ENCODE measurements around the gene VWA8.
"Not testable (repeated sequence)": the region's sequence is repeated elsewhere in the genome, so short reads cannot be mapped to it uniquely, and the experiment has no call there.

VWA8 gene

DNA sequence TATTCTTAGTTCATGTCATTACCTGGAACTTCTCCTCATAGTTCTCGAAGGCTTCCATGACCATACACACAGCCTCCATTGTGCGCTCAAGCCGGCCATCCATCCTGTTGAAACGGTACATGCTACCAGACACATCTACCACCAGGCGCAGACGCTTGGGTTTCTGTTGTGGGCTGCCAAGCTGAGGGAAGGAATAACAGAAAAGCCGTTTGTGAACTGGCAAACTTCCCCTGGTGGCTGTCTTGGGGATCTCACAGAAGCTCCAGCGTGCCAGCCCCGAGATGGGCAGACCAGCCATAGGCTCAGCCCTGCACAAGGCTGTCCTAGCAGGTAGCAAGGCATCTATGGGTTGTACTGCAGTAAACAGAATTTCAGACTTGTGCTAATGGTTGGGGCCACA is 373.4 kb downstream of the VWA8 start:
- DNase-seq (ENCODE audit: low spot score): no peak

DNA sequence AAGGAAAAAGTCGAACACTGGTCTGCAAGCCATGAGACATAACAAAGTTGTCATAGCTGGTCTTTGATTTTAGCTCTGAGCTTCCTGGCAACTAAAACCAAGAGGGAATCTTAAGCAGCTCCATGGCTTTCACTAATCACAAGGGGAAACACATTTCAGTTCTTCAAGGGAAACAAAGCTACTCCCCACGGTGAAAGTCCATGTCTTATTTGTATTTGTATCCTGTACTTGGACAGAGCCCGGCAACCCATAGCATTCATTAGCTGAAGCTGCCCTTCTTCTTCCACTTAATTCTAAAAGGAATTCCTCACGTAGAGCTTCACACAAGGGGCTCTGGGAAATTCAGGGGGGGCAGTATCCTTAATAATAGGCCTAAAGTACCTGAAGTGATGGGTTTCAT is 374.7 kb downstream of the VWA8 start:
- no peak for DNase-seq (ENCODE audit: low spot score)

DNA sequence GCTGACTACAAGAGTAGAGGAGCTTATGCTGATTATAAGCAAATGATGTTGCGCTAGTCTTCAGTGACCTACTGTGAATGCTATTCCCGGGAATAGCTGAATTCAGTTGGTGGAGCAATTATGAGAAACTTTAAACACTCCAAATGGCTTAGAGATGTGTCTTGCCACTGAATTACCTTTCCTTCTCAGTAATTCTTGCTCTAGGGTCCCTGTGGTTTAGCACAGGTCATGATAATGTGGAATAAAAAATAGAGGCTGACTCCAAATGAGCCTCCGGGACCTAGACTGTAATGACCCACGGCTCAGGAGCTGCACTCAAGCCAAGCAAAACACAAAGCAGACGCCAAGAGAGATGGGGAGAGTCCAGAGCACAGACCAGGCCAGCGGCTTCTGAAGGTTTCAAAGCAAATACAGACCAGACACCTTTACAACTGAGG is 378.9 kb downstream of the VWA8 start:
- no peak for DNase-seq (ENCODE audit: low spot score)

DNA sequence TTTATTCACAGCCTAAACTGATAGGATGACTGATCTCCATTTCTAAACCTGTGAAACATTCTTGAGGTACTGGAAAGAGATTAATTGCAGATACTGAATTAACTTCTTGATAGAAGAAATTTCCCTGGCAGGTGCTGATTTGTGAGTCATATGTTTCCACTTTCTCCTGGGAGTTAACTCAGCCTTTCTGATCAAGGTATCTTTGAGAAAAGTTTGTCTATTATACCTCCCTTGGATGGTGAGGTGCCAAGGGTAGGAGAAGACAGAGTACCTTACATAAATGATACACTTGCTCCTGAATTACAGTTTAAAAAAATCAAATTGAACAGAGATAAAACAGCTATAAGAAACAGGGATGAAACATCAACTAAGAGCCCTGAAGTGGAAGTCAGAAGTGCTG is 380.6 kb downstream of the VWA8 start:
- DNase-seq (ENCODE audit: low spot score): no peak

DNA sequence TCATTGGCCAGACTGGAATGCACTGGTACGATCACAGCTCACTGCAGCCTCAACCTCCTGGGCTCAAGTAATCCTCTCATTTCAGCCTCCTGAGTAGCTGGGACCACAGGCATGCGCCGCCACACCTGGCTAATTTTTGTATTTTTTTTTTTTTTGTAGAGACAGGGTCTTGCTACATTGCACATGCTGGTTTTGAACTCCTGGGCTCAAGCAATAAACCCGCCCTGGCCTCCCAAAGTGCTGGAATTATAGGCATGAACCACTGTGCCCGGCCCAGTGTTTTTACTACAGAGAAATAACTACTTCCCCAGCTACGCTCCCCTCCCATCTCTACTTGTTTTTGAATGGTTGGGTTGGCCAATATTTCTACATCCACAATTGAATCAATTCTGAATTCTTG is 381.0 kb downstream of the VWA8 start:
- DNase-seq (ENCODE audit: low spot score): no peak

DNA sequence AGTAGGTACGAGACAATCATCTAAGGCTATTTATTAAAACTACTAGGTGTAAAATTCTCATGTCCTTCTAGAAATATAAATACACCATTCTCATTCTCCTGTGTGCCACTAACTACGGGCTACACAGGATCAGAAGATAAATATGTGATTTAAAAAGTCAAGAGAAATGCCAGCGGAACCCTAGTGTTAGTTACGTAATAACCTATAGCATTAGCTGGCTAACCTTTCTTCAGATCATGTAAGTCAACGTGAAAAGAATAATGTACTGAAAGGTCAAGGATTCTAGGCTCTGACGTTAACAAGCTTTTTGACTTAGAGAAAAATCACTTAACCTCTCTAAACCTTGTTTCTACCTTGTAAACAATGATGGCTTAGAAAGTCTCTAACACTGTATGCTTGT is 381.7 kb downstream of the VWA8 start:
- no peak for DNase-seq (ENCODE audit: low spot score)

DNA sequence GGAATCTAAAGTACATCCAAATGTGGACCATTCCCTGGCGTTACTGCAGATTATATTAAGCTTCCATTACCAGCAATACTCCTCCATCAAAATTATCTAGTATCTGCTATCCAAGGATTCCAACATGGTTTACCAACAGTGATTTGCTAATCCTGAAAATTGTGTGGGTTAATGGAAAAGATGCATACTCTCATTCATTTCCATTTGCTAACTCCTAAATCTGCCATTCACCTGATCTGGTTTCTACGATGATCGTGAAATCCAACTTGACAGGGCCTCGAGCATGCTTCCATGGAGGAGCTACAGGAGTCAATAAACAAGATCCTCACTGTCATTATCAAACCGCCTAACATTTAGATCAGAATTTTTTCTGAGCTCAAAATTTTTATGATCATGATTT is 382.5 kb downstream of the VWA8 start:
- no peak for DNase-seq (ENCODE audit: low spot score)

DNA sequence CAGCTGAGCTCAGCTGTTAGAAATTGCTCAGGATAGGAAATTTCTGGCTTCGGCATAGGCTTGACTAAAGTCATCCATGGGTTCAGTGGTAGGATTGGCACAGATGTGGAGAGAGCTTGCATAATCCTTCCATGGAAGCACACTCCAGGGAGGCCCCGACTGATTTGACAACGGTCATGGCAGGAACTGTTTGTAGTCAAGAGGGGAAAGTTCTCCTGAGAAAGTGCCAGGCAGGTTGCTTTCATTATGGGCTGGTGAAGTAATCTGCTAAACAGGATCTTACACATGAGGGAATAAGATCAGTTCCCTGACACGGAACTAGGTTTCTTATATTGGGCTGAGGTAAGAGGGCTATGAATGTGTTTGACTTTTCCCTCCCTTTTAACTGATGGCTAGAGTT is 383.5 kb downstream of the VWA8 start:
- DNase-seq (ENCODE audit: low spot score): no peak

DNA sequence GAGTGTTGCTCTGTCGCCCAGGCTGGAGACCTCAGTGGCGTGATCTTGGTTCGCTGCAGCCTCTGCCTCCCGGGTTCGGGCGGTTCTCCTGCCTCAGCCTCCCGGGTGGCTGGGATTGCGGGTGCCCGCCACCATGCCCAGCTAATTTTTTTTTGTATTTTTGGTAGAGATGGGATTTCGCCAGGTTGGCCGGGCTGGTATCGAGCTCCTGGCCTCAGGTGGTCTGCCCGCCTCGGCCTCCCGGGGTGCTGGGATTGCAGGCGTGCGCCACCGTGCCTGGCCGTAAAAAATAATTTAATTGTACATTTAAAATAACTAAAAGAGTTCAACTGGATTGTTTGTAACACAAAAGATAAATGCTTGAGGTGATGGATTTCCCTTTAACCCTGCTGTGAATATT is 387.3 kb downstream of the VWA8 start:
- DNase-seq (ENCODE audit: low spot score): not testable (repeated sequence)

DNA sequence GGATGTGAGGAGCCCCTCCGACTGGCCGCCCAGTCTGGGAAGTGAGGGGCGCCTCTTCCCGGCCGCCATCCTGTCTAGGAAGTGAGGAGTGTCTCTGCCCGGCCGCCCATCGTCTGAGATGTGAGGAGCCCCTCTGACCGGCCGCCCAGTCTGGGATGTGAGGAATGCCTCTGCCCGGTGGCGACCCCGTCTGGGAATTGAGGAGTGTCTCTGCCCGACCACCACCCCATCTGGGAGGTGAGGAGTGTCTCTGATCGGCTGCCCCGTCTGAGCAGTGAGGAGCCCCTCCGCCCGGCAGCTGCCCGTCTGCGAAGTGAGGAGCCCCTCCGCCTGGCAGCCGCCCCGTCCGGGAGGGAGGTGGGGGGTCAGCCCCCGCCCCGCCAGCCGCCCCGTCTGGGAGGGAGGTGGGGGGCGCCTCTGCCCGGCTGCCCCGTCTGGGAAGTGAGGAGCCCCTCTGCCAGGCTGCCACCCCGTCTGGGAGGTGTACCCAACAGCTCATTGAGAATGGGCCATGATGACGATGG is 389.0 kb downstream of the VWA8 start:
- DNase-seq (ENCODE audit: low spot score): not testable (repeated sequence)

DNA sequence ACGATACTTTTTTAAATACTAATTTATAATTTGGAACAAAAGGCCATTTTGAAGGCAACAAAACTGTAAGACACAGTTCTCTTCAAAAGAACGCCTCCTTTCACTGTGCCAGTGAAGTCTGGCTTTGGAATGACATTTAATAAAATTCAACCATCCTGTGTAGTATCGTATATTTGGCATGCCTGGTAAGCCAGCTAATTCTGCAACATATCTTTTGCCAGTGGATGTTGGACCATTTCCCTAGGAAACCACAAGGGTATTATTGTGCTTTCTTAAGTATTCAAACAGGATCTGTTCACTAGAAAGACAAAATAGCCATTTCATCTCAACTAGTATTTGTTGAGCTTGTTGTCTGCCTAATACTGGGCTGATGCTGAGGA is 391.9 kb downstream of the VWA8 start:
- peak; percentile 71 for DNase-seq (ENCODE audit: low spot score)

DNA sequence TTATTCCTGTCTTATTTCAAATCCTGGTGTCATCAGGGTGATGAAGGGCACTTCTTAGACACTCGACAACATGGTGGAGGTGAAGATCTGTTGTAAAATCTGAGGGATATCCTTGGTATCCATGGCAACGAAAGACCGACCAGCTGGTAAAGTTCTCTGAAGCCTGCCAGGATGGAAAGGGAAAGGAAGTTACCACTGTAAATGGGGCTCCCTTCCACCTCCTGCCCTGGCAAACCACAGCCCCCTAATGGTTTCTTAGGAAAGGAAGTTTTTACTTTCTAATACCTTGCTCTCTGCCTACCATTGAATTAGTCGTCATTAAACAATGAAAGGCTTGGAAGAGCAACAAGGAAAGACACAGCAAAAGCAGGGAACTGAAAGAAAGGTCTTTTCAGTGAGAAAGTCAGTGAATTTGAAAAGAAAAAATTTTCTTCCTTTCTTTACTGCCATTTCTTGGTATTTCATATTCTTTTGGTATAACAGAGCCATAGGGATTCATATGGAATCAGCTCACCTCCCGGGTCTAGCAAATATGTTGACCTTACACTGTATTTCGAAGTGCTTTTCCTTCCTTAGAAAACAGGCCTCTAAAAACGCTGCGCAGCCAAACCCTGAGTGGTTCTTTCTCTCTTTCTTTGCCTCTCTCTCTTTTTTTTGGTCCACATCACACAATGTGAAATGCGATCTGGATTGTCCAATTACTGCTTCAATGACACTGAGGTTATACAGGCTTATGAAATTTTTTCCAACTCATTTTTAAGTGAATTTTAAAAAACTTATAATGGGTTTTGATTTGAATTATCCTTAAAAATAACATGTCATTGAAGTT is 392.6 kb downstream of the VWA8 start:
- no peak for DNase-seq (ENCODE audit: low spot score)

DNA sequence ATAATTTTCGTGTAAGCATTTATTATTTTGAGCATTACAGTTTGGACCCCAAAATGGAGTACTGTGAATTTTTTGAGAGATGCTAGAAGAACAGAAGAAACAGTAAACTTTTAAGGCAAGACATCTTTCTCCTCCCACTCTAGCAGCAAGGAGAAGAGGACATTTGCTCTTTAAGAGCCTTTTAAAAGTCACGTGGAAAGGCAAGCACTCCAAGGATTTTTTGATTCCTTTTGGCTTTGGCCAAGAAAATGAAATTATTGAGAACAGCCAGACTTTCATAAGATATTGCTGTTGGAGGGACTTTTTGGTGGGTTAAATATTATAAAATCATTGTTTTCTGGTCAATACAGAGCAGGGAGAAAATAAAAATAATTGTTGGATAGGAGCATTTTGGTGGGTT is 393.5 kb downstream of the VWA8 start:
- DNase-seq (ENCODE audit: low spot score): no peak

DNA sequence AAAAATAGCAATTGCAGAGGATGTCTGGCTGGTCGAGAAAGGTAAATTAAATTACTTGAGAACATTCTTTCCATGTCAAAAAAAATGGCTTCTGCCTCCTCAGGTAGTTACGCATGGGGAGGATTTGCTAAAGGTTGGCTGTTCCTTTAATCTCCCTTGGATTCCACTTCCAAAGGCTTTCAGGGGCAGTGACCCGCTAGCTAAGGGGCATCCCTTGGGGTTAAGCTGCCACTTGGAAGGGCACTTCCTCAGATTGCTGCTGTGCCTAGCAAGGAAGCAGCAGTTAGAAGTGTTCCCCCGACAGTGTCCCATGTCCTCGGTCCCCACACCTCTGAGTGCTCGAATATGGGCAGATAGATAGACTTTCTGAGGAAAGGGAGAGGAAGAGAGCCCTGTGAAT is 395.1 kb downstream of the VWA8 start:
- DNase-seq (ENCODE audit: low spot score): no peak

DNA sequence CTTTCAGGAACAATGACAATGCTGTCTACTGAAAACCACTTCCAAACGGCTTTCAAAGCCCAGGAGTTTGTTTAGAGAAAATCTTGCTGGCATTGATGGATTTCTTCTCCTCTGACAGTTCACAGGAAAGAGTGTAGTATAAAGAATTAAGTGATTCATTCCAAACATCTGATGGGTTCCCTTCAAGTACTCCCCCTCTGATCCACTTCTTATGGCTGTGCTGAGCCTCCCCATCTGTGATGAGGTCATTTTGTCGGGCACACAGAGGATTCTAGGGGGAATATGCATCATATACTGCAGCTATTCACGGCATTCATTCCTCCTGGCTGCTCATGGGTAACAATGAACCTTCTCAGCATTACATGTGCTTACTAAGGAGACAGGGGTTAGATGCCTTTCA is 395.7 kb downstream of the VWA8 start:
- peak; percentile 74 for DNase-seq (ENCODE audit: low spot score)

DNA sequence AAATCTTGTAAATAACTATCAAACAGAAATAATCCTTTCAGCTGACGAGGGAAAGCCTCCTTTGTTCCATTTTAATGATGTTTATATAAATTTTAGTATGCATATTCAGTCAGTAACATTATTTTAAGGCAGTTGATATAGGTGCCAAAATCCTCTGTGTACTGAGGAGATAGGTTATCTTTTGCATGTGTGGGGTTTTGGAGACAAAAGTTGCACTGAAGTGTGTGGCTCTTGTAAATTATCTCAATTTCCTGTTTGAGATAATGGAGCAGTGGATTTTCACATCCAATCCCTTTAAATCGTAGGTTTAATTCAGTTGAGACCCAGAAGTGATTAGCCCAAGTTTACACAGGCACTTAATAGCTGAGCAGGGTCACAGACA is 396.9 kb downstream of the VWA8 start:
- no peak for DNase-seq (ENCODE audit: low spot score)

DNA sequence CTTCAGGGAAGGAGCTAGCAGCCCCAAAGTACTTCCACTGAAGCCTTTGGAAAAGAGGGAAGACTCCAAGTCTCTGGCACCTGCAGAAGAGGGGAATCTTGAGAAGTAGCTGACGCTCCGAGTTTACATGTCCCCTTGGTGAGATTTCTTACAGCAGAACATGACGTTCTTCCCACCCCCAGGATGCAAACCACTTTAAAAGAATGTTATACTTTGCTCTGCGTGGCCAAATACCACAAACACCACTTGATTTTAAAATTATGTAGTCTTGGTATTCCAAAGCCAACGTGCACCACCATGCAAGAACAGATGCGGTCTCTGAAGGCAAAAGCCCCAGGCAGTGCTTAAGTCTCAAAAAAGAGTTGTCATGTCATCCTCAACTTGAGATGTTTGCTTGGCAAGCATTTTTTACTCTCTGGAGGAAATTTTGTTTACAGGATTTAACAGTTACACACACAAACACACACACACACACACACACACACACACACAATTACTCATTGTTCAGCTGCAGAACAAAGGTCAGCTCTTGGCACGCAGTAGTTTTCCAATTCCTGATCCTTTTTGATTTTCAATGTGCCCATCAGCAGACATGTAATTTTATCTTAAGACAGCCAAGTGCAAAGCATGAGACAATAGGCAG is 397.4 kb downstream of the VWA8 start:
- peak; percentile 78 for DNase-seq (ENCODE audit: low spot score)

DNA sequence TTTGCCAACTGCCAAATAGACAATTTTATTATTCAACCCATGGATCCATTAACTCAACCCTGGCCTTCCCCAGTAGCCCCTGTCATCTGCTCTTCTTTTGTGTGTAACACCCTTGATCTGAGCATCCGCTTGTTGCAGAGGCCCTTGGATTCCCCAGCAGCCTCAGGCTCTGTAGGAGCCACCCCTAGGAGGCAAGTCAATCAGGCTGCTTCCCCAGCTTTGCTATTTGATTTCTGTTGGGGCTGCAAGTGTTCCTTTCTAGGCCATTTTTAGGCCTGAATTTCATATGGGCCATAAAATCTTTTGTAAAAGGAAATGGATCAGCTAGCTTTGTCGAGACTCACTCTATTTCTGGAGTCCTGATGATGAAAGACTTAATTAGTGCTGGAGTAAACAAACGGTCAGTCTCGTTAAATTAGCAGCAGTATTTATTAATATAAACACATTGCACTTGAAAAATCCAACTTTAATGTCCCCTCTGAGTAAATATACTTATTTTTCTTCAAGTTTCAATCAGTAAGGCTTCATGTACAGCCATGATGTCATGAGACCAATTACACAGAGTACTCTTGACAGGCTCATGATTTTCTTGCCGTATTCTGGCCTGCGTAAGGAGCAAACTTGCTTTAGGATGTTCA is 398.2 kb downstream of the VWA8 start:
- DNase-seq (ENCODE audit: low spot score): no peak

DNA sequence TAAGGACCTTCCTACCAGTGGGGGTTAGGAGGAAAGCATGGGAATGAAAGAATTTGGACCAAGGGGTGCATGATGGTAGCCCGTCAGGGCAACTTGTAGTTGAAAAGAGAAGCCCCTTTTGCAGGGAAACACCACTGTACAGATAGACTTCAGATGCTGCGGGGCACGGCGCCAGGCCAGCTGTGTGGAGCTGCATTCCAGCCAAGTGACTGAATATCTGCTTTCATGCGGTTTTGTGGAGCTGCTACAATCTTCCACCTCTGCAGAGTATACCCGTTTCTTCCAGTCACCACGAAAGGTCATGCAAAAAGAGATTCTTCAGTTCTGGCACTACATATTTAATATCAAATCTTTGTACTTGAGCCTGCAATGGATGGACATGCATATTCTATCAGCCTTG is 398.8 kb downstream of the VWA8 start:
- DNase-seq (ENCODE audit: low spot score): peak; percentile 95

DNA sequence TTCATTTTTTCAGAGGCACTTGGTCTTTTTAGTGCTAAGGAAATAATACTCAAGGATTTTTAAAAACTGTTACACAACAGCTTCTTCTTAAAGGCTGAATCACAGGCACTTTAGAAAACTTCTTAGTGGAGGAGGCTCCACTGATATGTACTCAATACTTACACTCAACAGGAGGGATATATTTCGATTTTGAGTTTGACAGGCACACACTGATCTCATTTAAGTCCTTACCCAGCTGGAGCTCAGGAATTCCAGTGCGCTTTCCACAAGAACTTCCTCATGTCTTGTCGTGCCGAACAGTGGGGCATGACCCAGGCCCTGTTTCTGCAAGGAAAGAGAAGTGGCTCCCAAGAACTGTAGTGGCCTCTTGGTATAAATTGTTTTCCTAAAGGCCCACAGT is 399.7 kb downstream of the VWA8 start:
- no peak for DNase-seq (ENCODE audit: low spot score)

DNA sequence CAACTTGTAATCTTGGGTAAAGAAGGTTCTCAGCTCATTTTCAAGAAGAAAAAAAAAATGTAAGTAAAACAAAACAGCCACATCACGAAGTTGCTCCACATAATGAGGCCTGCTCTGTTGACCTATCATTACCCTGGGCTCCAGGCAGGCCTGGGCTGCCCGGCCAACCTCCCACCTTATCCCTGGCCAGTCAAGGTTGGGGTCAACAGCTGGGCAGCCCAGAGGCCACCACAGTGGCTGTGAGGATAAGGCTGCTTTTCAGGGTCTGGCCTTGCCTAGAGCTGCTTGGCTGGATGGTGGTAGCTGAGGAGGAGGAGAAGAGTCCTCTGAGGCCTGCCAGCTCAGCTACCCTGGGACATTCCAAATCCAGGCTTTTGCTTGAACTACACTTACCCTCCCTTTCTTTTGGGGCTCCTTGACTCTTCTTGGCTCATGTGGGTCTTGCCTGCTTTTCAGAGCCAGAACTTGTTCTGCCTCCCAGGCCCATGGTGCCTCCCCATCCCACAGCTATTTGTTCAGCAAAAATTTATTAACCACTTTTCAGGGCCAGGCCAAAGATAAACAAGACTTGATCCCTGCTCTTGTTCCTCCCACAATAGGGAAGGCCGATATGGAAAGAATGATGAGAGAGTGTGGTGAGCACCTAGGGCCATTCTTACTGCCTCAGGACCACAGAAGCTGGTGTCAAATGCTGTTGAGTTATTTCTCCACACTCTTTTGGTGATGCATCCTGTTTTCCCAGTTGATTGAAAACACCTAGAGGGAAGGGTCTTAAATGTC is 401.9 kb downstream of the VWA8 start:
- no peak for DNase-seq (ENCODE audit: low spot score)

DNA sequence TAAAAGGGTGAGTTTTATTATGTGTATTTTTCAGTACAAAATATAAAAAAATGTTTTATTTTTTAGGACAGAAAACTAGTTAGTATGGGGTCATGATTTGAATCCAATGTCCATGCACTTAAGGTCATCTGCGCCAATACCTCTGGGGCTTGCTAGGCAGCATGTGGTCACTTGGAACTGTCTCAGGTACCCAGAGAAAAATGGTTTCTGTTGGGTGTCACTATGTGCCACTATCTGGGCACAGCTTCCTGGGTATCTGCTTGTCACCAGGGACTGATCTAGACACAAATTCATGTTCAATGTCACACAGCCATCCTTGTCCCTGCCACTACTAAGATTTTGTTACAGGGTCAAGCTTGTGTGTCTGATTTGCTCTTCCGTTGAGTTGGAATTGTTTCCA is 403.2 kb downstream of the VWA8 start:
- DNase-seq (ENCODE audit: low spot score): no peak
